ENCODE data around the gene LANCL3.

DNA sequence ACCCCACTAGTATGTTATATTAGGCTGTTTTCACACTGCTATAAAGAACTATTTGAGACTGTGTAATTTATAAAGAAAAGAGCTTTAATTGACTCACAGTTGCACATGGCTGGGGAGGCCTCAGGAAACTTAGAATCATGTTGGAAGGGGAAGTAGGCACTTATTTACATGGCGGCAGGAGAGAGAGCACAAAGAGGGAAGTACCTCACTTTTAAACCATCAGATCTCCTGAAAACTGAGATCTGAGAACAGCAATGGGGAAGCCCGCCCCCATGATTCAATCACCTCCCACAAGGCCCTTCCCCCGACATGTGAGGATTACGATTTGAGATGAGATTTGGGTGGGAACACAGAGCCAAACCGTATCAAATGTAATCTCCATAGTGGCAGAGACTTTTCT, 68.7 kb downstream of the LANCL3 start:
- TF ChIP-seq POLR2A (IDR thresholded peaks at IDR 0.05): no peak
- TF ChIP-seq, protein P1, sequence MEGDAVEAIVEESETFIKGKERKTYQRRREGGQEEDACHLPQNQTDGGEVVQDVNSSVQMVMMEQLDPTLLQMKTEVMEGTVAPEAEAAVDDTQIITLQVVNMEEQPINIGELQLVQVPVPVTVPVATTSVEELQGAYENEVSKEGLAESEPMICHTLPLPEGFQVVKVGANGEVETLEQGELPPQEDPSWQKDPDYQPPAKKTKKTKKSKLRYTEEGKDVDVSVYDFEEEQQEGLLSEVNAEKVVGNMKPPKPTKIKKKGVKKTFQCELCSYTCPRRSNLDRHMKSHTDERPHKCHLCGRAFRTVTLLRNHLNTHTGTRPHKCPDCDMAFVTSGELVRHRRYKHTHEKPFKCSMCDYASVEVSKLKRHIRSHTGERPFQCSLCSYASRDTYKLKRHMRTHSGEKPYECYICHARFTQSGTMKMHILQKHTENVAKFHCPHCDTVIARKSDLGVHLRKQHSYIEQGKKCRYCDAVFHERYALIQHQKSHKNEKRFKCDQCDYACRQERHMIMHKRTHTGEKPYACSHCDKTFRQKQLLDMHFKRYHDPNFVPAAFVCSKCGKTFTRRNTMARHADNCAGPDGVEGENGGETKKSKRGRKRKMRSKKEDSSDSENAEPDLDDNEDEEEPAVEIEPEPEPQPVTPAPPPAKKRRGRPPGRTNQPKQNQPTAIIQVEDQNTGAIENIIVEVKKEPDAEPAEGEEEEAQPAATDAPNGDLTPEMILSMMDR (IDR thresholded peaks at IDR 0.05): no peak

Measured in heart left ventricle (tissue), 13 donors.